Adrenal gland (tissue), 12 donors: ENCODE results near the gene SOBP. TPM values are rescaled to one million over a fixed set of nuclear protein-coding genes. Genes with fewer than 3 reads are reported as not detected.

Experiments
- DNase-seq, 7 donors: peaks; one replicate each; pipeline ENCODE4 v3.0.0-alpha.2; 2019 to 2020
- H3K27ac ChIP-seq, 5 donors: fragments of 200-600 bp; sonication (generic) in 4 of 5; 1 replicate in 3 of 5; 2 replicates in 2 of 5; pipeline versions ENCODE4 v1.5.1 to v1.8.0; 2016 to 2020; ENCODE audit warnings: mild to moderate bottlenecking in 1 of 5
- H3K27me3 ChIP-seq: fragments of 200-600 bp; 2 replicates; pipeline ENCODE4 v1.8.0; 2021
- H3K36me3 ChIP-seq, 2 donors: fragments of 200-600 bp; replicated peaks in 1 of 2; 1 replicate in 1 of 2; 2 replicates in 1 of 2; pipeline versions ENCODE4 v1.5.1 to v1.8.0; 2018 to 2022
- H3K4me1 ChIP-seq, 2 donors: fragments of 200-600 bp; replicated peaks in 1 of 2; 1 replicate in 1 of 2; 2 replicates in 1 of 2; pipeline versions ENCODE4 v1.5.1 to v1.8.0; 2018 to 2021
- H3K4me3 ChIP-seq, 4 donors: fragments of 200-600 bp; sonication (generic) in 3 of 4; one replicate each; pipeline ENCODE4 v1.5.1; 2016 to 2018
- H3K9me3 ChIP-seq, 3 donors: fragments of 200-600 bp; sonication (generic) in 1 of 3; replicated peaks in 1 of 3; 1 replicate in 2 of 3; 2 replicates in 1 of 3; pipeline versions ENCODE4 v1.5.1 to v1.8.0; 2016 to 2021
- CTCF ChIP-seq, 6 experiments: fragments of 450-650 bp in 4 of 6; fragments of 200-600 bp in 2 of 6; sonication (generic) in 1 of 6; IDR thresholded peaks; 1 replicate in 5 of 6; 2 replicates in 1 of 6; pipeline versions ENCODE4 v1.5.1 to v1.8.0; 2016 to 2021; ENCODE audit warnings: antibody characterized with exemption in 6 of 6, mild to moderate bottlenecking in 2 of 6, moderate library complexity in 1 of 6
- POLR2A ChIP-seq, 2 donors: fragments of 450-650 bp; IDR thresholded peaks; one replicate each; pipeline ENCODE4 v1.6.1; 2017; ENCODE audit warnings: antibody characterized with exemption in 2 of 2, mild to moderate bottlenecking in 2 of 2, moderate library complexity in 1 of 2
- WGBS, 4 donors: extraction: QIAGEN DNeasy Blood & Tissue Kit in 2 of 4; methylation state at CpG; one replicate each; pipeline versions ENCODE4 v1.1.5 to v1.1.7; 2013 to 2017; 5-methylcytosine and 5-hydroxymethylcytosine counted together
- intact Hi-C, 2 donors: fragments of 100-400 bp; cut with DNase I; formaldehyde crosslinking; loops; one replicate each; pipeline versions ENCODE4 v1.14.1 to v1.15.0; 2022 to 2023
- polyA plus RNA-seq, 3 donors: library from polyadenylated mRNA; stranded (reverse); fragments of 200-250 nt in 2 of 3; fragments of 350-450 nt in 1 of 3; fragmentation: Illumina TruSeq in 1 of 3; extraction: RNeasy Lipid Tissue Mini Kit (QIAGEN cat#74804) in 1 of 3; gene quantifications; one replicate each; pipeline ENCODE4 v1.2.3, GENCODE V29; 2013 to 2014
- total RNA-seq, 9 donors: library from RNA; depleted of rRNA in 4 of 9; stranded (reverse); fragments of >200 nt in 4 of 9; fragments of 120-200 nt in 1 of 9; fragmentation: NEBNext Ultra II Directional in 1 of 9; extraction: Animal tissue kit (Norgen Biotek cat#: 25700) in 1 of 9; gene quantifications; one replicate each; pipeline versions ENCODE4 v1.1.0 to v1.2.4, GENCODE V29; 2013 to 2023
- donor health status: healthy with polysubstance abuse.
- donor health status: Bipolar disorder and iron deficiency.
- donor health status: DM: yes; HTN: yes; CAD: no.
- donor health status: DM: no; HTN: no; CAD: no.
- donor health status: DM: no; HTN: no; CAD: no.
- donor health status: DM: yes; HTN: yes; CAD: no.

SOBP gene
- total and polyA plus RNA-seq, 12 donors = 5.6 to 25.6 (median 12.5) TPM

GRCh38 chr6:107534571-107535141 is 44.7 kb downstream of the SOBP start:
- Histone ChIP-seq H3K27me3 (no peaks in the 10 kb centered on the region), H3K27ac (no peak overlapping the region), H3K36me3 (no peaks in the 10 kb centered on the region), H3K4me1 (no peaks in the 10 kb centered on the region), H3K4me3 (no peak overlapping the region), H3K9me3 (no peaks in the 10 kb centered on the region)
- WGBS, 4 donors = 63 to 80% (median 75%) methylated on average over 5 of the region's 5 CpGs
- no peak for DNase-seq
- intact Hi-C loops = no loop called here
- no peak for TF ChIP-seq POLR2A (IDR thresholded peaks at IDR 0.05)

GRCh38 chr6:107535626-107536025 is 45.7 kb downstream of the SOBP start:
- 94 to 96% (median 96%) methylated on average over 1 of the region's 1 CpG for WGBS, 4 donors
- DNase-seq = no peak
- Histone ChIP-seq H3K27me3 (no peaks in the 10 kb centered on the region), H3K36me3 (no peaks in the 10 kb centered on the region), H3K4me1 (no peaks in the 10 kb centered on the region), H3K27ac (no peak overlapping the region), H3K9me3 (no peaks in the 10 kb centered on the region), H3K4me3 (no peak overlapping the region)
- intact Hi-C loops = no loop called here
- TF ChIP-seq CTCF (IDR thresholded peaks at IDR 0.05) = no peak
- TF ChIP-seq POLR2A (IDR thresholded peaks at IDR 0.05) = no peak

- Histone ChIP-seq H3K36me3 (no peaks in the 10 kb centered on the region), H3K27me3 (no peaks in the 10 kb centered on the region), H3K9me3 (no peaks in the 10 kb centered on the region), H3K4me3 (no peak overlapping the region), H3K4me1 (no peaks in the 10 kb centered on the region), H3K27ac (no peak overlapping the region)
- intact Hi-C loops = no loop called here
- WGBS, 4 donors = 87 to 94% (median 91%) methylated on average over 6 of the region's 6 CpGs
- TF ChIP-seq CTCF (IDR thresholded peaks at IDR 0.05) (no peak), POLR2A (IDR thresholded peaks at IDR 0.05) (no peak)
- DNase-seq = no peak
Observed at GRCh38 chr6:107536180-107536961, 46.5 kb downstream of the SOBP start.

GRCh38 chr6:107537559-107537958 is 47.6 kb downstream of the SOBP start:
- H3K27ac ChIP-seq = no peak overlapping the region
- H3K27me3 ChIP-seq = no peaks in the 10 kb centered on the region
- intact Hi-C loops = no loop called here
- H3K4me1 ChIP-seq = no peaks in the 10 kb centered on the region
- TF ChIP-seq CTCF (IDR thresholded peaks at IDR 0.05) (no peak), POLR2A (IDR thresholded peaks at IDR 0.05) (no peak)
- no peaks in the 10 kb centered on the region for H3K36me3 ChIP-seq
- WGBS, 4 donors = 94 to 97% (median 95%) methylated on average over 3 of the region's 3 CpGs
- DNase-seq = no peak
- H3K4me3 ChIP-seq = no peak overlapping the region
- no peaks in the 10 kb centered on the region for H3K9me3 ChIP-seq
